NCI-H82 (cell line): ENCODE results near the gene CDK2.
"Not testable (repeated sequence)": the region's sequence is repeated elsewhere in the genome, so short reads cannot be mapped to it uniquely, and the experiment has no call there.

ENCODE experiments used
- DNase-seq: peaks from one replicate; lab custom pipeline; 2025; lab: John Stamatoyannopoulos, UW

Gene CDK2

DNA sequence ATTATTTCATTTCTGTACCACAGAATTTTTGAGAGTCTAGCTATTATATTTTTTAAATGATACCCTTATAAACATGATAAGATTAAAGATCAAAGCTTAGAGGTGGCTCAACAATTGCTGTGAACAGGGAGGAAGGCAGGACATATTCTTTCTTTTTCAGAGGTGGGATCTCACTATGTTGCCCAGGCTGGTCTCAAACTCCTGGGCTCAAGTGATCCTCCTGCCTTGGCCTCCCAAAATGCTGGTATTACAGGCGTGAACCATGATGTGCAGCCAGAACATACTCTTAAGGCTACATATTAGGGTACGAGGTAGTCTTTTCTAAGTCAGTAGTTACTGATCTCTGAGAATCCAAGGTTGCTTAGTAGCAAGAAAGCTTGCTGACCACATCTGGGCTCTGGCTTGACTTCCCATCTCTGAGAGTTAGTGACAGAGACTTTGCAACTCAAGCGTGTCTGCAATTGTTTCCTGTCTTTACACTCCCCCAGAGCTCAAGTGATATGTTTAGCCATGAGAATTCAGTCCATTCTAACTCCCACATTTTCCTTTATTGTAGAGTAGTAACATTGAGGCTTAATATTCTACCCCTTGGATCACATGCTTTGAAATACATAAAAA, 15.8 kb downstream of the CDK2 start:
- no peak for DNase-seq

DNA sequence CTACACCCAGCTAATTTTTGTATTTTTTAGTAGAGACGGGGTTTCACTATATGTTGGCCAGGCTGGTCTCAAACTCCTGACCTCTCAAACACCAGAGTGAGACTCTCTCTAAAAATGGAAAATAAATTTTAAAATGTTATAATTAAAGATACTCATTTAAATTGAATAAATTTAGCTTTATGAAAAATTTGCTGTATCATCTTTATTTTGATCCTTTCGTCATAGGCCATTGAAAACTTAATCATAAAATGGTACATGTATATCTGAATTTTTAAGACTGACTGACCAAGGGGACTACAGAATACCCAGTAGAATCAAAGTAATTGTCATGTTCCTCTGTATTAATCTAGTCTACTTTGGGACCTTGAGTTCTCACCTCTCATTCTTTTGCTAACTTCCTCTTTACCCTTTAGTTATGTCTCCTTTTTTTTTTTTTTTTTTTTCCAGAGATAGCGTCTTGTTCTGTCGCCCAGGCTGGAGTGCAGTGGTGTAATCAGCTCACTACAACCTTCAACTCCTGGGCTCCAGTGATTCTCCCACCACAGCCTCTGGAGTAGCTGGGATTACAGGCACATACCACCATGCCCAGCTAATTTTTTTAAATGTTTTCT, 16.7 kb downstream of the CDK2 start:
- DNase-seq, result no peak

DNA sequence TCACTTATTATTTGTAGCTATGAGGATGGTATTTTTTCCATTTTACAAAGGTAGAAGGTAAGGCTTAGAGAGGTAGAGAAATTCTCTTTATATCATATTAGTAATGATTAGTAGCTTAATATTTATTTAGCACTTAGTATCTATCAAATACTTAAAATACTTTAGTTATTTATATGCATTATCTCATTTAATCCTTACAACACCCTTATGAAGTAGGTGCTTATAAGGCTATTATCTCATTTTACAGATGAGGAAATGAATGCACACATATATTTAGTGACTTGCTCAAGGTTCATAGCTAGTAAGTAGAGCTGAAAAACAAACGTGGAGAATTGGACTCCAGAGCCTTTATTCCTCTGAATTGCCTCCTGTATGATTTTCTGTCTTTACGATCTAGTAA, 18.2 kb downstream of the CDK2 start:
- no peak for DNase-seq

DNA sequence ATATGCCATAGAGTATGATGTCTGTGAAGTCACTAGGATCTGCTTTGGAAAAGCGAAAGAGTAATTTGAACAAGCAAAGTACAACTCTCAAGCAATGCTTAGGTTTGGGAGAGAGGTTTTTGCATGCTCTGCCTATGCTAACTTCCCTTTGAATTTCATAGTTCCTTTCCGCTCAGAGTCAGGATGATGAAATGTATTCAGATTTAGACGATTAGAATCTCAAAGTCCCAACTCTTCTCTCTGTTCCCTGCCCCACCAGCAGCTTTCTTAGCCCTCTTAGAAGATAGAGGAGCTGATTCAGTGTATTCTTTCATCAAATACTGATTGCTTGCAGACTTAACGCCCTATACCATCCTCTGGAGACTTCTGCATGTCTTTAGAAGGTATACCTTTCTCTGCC, 18.7 kb downstream of the CDK2 start:
- DNase-seq, result no peak

DNA sequence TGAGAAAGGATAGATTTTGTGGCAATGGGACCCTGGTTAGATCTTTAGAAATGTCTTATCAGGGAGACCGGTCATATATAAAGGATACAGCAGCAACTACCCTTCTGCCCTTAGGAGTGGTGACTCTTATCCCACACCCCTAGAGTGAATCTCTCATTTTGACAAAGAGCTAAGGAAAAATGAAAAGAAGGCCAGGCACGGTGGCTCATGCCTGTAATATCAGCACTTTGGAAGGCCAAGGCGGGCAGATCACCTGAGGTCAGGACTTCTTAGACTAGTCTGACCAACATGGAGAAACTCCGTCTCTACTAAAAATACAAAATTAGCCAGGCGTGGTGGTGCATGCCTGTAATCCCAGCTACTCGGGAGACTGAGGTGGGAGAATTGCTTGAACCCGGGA, 19.3 kb downstream of the CDK2 start:
- not testable (repeated sequence) for DNase-seq

DNA sequence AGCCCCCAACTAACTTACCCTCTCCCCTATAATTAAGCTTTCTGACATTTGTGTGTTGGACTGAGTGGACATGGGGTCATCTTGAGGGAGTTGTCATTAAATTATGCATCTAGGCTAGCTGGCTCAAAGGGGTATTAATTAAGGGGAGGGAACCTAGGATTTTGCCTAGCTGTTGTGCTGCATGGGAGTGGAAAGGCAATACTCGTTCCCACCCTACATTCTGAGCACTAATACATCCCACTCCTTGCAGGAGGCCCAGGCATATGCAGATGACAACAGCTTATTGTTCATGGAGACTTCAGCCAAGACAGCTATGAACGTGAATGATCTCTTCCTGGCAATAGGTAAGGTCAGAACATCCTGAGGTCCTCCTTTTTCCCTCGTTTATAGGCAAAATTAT, 24.5 kb downstream of the CDK2 start:
- no peak for DNase-seq

DNA sequence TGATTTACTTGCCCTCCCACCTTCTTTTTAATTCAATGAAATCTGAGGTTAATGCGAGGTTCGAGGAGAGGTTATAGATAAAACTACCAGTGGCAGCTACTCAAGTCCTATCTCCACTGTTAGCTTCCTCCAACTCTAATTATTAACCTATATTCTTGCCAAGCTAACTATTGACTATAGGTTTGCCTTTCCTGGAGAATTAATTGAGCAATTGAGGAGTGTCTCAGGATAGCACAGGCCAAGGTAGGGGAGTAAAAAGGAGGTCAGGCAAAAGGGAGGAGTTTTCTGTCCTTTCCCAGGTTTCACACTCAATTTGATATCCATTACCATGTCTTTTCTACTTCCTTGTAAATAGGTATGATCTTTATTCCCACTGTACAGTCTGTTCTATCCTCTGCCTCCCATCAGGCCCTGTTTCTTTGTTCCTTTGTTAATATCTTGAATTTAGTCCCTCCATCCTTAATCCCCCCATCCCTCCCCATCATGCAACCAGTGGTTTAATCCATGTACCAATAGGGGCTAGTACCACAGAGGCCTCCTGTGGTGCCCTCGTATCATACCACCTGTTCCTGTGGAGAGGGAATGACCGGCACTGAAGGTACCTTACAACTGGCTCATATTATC, 26.7 kb downstream of the CDK2 start:
- no peak for DNase-seq

DNA sequence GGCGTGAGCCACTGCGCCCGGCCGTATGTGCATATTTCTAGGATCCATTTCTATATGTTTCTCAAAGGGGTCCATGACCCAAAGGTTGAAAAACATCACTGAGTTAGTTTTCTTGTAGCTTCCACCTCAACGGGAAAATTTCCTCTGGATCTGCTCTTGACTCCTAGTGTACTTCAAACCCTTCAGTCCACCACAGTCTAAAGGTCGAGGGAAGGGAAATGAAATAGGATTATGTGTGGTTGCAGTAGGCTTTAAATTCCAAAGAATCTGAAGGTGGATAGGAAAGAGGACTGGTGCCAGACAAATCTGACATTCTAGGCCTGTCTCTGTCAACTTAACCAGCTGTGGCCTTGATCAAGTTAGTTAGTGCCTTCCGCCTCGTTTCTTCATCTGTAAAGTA, 28.7 kb downstream of the CDK2 start:
- DNase-seq, result no peak

DNA sequence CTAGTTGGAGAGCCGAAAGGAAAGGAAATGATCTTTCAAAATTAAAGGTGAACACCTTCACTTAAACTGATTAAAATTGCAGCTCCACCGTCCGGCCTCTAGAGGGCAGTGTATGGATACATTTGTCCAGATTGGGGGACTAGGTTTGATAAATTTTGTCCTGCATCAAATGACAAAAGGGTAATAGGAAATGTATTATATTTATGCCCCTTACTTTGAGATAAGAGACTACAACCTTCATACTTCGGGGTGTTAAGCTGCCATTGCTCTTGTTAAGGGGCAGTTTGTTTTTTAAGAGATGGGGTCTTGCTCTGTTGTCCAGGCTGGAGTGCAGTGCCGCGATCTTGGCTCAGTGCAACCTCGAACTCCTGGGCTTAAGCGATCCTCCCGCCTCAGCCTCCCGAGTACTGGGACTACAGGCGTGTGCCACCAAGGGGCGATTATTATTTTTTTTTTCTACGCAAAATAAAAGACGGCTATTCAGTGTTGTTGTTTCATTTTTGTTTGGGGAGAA, 29.6 kb downstream of the CDK2 start:
- peak; percentile 80 for DNase-seq

DNA sequence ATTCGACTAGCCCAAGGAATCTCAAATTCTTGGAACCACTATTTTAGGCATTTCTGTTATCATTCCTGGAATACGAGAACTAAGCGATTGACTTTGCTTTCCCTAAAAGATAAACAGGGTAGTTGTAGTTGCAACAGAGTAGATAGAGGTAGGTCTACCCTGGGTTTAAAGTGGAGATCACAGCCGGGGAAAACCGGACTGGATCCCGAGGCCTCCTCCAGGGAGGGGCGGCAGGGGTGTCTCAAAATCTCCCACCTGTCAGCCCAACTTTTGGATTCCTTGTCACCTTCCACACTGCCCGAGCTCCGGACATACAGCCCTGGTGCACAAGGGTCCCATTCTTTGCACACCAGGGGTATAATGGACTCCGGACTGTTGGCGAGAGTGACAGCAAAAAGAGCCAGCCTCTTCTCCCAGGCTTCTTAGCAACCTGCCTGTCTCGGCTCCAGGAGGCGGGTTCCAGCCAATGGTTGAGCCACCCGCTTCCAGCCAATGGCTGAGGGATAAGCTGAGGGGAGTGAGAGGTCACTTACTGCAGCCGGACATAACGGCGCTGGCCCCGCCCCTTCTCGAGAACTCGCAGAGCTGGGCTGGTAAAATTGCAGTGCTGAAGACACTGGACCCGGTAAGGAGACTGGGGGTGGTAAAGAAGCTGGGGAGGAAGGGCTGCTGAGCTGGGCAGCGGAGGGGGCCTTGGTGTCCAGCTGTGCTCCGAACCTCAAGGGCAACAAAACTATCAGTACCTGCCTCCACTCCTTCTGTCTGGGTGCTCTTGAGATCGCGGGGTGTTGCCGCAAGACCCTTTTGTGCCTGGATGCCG, 30.3 kb downstream of the CDK2 start, which contains the start of gene SUOX:
TSS of gene SUOX (plus strand) at position 562 of the 820 bp plus-strand sequence. CDS start 4,946 bp downstream, outside the sequence.
- peak; percentile 97 for DNase-seq

DNA sequence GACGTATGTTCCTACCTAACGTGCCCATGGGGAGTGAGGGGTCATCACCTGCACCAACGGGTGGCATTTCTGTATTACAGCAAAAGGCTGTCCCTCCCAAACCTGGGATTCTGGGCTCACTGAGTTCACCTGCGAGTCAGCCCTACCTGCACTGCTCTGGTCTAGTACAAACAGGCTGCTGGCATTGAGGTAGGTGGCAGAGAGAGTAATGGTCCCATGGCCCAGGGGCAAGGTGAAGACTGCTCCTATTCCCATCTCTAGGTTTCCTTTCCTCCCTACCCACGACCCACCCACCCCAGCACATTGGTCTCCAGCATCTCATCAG, 30.9 kb downstream of the CDK2 start:
- DNase-seq, result no peak

DNA sequence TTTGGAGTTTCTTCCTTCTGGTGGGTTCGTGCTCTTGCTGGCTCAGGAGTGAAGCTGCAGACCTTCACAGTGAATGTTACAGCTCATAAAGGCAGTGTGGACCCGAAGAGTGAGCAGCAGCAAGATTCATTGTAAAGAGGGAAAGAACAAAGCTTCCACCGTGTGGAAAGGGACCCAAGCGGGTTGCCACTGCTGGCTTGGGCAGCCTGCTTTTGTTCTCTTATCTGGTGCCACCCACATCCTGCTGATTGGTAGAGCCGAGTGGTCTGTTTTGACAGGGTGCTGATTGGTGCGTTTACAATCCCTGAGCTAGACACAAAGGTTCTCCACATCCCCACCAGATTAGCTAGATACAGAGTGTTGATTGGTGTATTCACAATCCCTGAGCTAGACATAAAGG, 32.9 kb downstream of the CDK2 start:
- not testable (repeated sequence) for DNase-seq

DNA sequence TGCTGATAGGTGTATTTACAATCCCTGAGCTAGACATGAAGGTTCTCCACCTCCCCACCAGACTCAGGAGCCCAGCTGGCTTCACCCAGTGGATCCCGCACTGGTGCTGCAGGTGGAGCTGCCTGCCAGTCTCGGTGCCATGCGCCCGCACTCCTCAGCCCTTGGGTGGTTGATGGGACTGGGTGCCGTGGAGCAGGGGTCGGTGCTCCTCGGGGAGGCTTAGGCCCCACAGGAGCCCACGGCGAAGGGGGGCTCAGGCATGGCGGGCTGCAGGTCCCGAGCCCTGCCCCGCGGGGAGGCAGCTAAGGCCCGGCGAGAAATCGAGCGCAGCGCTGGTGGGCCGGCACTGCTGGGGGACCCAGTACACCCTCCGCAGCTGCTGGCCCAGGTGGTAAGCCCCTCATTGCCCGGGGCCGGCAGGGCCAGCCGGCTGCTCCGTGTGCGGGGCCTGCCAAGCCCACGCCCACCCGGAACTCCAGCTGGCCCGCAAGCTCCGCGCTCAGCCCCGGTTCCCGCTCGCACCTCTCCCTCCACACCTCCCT, 33.4 kb downstream of the CDK2 start:
- DNase-seq, result not testable (repeated sequence)

DNA sequence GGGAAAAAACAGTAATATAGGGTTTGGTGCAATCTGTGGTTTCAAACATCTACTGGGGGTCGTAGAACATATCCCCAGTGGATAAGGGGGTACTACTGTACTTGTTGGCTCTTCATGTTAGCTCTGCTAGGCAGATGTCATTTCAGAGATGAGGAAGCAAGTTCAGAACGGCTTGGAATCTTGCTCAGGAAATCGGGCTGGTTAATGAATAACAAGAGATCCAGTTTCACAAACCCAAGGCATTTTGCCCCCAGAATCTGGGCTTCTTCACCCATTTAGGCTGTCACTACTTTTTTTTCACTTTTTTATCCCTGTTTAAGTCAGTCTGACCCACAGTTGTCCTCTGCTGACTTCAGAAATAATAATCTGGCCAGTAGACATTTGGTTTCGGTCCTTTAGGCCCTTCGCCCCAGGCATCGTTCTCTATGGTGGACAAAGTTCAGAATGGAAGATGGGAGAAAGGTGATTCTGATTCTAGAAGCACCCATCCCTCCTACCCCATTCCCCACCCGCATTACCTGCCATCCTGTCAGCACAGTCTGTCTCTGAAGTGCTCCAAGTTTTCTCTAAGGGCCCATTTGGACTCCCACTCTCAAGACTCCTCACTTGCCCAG, 35.0 kb downstream of the CDK2 start:
- DNase-seq, result no peak

DNA sequence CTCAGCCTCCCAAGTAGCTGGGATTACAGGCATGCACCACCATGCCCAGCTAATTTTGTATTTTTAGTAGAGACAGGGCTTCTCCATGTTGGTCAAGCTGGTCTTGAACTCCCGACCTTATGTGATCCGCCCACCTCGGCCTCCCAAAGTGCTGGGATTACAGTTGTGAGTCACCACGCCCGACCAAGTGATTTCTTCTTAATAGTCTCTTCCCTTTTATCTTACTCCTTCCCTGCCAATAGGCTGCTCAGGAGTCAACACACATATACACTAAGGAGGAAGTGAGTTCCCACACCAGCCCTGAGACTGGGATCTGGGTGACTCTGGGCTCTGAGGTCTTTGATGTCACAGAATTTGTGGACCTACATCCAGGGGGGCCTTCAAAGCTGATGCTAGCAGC, 36.7 kb downstream of the CDK2 start:
- DNase-seq, result not testable (repeated sequence)

DNA sequence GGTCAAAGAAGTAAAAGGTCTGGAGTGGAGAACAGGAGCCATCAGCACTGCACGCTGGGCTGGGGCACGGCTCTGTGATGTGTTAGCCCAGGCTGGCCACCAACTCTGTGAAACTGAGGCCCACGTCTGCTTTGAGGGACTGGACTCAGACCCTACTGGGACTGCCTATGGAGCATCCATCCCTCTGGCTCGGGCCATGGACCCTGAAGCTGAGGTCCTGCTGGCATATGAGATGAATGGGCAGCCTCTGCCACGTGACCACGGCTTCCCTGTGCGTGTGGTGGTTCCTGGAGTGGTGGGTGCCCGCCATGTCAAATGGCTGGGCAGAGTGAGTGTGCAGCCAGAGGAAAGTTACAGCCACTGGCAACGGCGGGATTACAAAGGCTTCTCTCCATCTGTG, 37.6 kb downstream of the CDK2 start:
- no peak for DNase-seq

DNA sequence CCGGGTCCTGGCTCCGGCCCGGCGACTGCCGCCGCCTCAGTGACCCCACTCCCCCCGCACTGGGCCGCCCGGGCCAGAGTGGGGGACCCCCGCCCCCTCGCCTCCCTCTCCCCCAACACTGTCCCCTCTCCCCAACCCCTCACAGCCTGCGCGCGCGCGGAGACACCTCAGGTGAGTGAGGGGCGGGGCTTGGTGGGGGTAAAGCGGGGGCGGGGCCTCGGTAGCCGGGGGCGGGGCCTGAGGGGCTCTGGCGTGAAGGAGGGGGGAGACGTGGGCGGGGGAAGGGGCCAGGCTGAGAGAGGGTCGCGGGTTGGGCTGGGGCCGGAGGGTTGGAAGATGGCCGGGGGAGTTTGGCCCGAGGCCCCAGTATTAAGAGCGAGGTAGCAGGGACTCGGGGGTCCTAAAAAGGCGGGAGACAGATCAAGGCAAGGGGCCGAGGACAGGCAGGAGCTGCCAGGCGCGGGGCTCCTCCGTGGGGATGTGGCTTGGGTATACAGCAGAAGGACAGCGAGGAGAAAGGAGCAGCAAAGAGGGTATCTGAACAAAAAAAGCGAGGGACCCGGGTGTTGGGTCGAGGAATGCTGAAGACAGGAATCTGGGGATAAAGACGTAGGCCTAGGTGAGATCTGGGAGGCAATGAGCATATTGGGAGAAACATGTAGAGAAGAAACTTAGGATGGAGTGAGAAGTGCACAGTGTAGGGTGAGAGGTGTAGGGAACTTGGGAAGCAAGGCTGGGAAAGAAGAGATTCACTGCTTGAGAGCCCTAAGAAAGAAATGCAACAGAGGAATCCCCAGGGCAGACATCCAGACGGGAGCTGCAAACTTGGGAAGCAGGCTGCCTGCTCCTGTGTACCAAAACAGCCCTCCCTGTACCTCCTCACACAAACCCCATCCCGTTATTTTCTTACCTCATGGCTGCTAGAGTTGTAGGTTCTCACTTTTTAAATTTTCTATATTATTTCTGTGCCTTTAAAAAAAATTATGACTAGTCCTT, 41.2 kb downstream of the CDK2 start:
- peak; percentile 77 for DNase-seq

DNA sequence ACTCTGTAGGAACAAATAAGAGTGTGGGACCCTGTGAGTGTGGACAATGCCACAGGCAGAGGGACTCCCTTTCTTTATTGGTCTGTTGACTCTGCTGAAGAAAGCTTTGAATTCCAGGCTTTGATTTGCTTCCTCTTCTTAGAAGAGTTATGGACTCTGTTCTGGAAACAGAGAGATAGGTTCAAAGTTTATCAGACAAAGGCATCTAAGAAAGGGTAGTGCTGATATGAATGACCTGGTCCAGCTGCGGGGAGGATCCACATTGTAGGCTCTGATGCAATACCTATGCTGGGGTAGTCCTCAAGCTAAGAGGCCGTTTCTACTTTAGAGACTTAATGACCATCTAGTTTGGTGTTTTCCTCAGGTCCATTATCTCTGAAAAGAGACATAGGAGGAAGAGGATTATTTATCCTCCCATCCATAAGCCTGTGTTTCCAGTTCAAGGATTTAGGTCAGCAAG, 43.5 kb downstream of the CDK2 start:
- DNase-seq, result no peak

DNA sequence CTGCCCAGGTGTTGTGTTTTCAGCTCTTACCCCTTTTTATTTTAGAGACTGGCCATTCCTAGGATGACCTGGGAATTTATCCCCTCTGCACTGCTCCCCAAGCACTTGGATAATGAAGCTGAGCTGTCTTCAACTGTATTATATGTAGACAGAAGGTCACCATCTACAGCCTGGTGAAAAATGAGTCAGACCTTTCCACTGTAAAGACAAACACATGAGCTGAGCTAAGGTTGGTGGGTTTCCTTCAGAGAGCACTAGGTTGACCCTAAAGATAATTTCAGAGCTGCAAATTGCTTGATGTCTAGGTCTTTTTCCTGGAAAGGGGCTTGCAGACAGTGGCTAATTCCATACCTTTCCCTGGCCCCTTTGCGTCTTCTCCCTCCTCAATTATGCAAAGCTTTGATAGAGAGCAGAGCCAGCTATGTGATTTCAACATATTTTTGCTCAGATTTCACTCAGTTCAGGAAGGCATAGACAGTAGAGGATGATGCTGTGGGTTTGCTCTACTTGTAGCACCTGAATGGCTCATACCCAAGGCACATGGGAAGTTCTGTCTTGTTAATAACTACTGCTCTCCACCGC, 45.0 kb downstream of the CDK2 start:
- DNase-seq, result no peak

DNA sequence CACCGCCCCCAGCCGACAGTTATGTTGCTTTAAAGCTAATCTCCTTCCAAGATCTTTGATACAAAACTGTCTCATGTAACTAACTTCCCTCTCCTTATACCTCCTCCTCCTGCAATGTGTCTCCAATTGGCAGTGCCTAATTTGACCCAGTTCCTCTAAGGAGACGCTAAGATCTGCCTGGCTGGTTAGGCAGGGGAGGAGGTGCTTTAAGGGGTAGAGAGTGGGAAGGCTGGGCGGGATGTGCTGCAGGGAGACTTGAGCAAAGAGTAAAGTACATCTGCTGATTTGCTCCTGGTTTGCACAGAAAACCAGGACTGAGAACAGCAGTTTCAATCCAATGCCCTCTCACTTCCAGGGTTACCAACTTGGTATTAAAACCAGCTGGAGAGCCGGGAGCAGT, 46.9 kb downstream of the CDK2 start:
- no peak for DNase-seq
